ENCODE results near the gene HERC2.

DNA sequence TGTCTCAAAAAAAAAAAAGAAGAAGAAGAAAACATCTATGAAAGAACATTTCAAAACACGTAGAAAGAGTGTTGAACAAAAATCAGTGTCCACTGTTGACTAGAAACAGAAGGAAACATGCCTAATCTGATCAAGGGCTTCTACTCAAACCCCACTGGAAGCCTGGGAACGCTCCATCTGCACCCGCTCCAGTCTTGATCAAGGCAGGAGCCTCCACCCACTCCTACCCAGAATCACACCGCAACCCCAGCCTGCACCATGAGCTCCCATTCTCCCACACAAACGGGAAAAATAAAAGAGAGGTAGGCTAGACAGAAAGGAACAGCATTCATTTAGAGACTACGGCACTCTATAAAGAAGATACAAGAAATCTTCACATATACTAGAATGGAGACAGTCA, 181.9 kb downstream of the HERC2 start:
- no peak for TF ChIP-seq REST (IDR thresholded peaks at IDR 0.05; ENCODE audit: insufficient read depth in 1 of 2, low read depth in 2 of 2, low read length in 2 of 2)
- TF ChIP-seq TAF1 (IDR thresholded peaks at IDR 0.05; ENCODE audit: borderline replicate concordance, insufficient read depth, low read length), result no peak
- no peak for TF ChIP-seq POLR2AphosphoS5 (IDR thresholded peaks at IDR 0.05; ENCODE audit: low read depth, low read length)
- TF ChIP-seq SIN3A (IDR thresholded peaks at IDR 0.05; ENCODE audit: borderline replicate concordance, insufficient read depth, low read length), result no peak

All from PFSK-1 (cell line).